MCF 10A (cell line): ENCODE measurements around the gene ATP13A1. TPM values are rescaled to one million over a fixed set of nuclear protein-coding genes. Genes with fewer than 3 reads are reported as not detected.
"Not testable (repeated sequence)": the region's sequence is repeated elsewhere in the genome, so short reads cannot be mapped to it uniquely, and the experiment has no call there.

Source experiments
- BruUV-seq: library from RNA; stranded (reverse); fragments of 400-500 nt; replicated peaks from 2 replicates; lab custom pipeline; 2021; lab: Mats Ljungman, UMichigan
- CTCF ChIA-PET: fragments of 300-600 bp; sonication (Branson Sonifier 250); formaldehyde crosslinking; extraction: SDS; loops from one replicate; lab custom pipeline; 2021; ENCODE audit warnings: antibody characterized with exemption, inconsistent platforms; lab: Yijun Ruan, JAX
- POLR2A ChIA-PET: fragments of 300-600, 350-650 bp; sonication (Branson Sonifier 250); formaldehyde crosslinking; extraction: SDS; loops from one replicate; lab custom pipeline; 2020; ENCODE audit warnings: antibody characterized with exemption, inconsistent platforms; lab: Yijun Ruan, JAX
- DNase-seq: peaks from one replicate; pipeline ENCODE4 v3.0.0-alpha.2; 2018; ENCODE audit not compliant: unreplicated experiment
- H3K27ac Mint-ChIP-seq: one replicate; pipeline ENCODE4 v1.8.0; 2022; ENCODE audit warnings: mild to moderate bottlenecking, low read depth, mixed read lengths; ENCODE audit not compliant: unreplicated experiment
- H3K27me3 Mint-ChIP-seq: one replicate; pipeline ENCODE4 v1.8.0; 2022; ENCODE audit warnings: mixed read lengths; ENCODE audit not compliant: insufficient read depth, unreplicated experiment
- H3K36me3 Mint-ChIP-seq: one replicate; pipeline ENCODE4 v1.8.0; 2022; ENCODE audit warnings: mild to moderate bottlenecking, moderate library complexity, mixed read lengths; ENCODE audit not compliant: insufficient read depth, unreplicated experiment
- H3K4me1 Mint-ChIP-seq: one replicate; pipeline ENCODE4 v1.8.0; 2022; ENCODE audit warnings: mixed read lengths; ENCODE audit not compliant: insufficient read depth, unreplicated experiment
- H3K4me3 Mint-ChIP-seq: one replicate; pipeline ENCODE4 v1.8.0; 2022; ENCODE audit warnings: mild to moderate bottlenecking, moderate library complexity, mixed read lengths; ENCODE audit not compliant: unreplicated experiment
- H3K9me3 Mint-ChIP-seq: one replicate; pipeline ENCODE4 v1.8.0; 2022; ENCODE audit warnings: mixed read lengths; ENCODE audit not compliant: unreplicated experiment
- CTCF ChIP-seq: fragments of 200-600 bp; IDR thresholded peaks from one replicate; pipeline ENCODE4 v1.8.0; 2022; ENCODE audit warnings: antibody characterized with exemption, mild to moderate bottlenecking; ENCODE audit not compliant: unreplicated experiment
- intact Hi-C: fragments of 100-400 bp; cut with micrococcal nuclease; formaldehyde crosslinking; loops from 2 replicates; pipeline ENCODE4 v1.14.1; 2022
- total RNA-seq: library from RNA; stranded (reverse); gene quantifications from 2 replicates; pipeline ENCODE4 v1.2.3, GENCODE V29; 2022

The ATP13A1 gene
- total RNA-seq, 1 experiment from 2014 or later, result 63.9 TPM

- H3K27ac Mint-ChIP-seq, result no peak overlapping the region
- peaks cover 70% of the 10 kb centered on the region for H3K36me3 Mint-ChIP-seq
- peaks cover 8% of the 10 kb centered on the region for H3K9me3 Mint-ChIP-seq
- CTCF ChIA-PET, result interaction anchor here (0.6 kb wide), 2 partner anchors 82 to 536 kb away, joined by 3 read pairs; partner anchors contain the start of gene LPAR2
- no peaks in the 10 kb centered on the region for H3K4me1 Mint-ChIP-seq
- TSS peak; percentile 11 for BruUV-seq
- intact Hi-C loops, result no loop called here
- no peaks in the 10 kb centered on the region for H3K27me3 Mint-ChIP-seq
- H3K4me3 Mint-ChIP-seq, result no peak overlapping the region
- DNase-seq, result no peak
- TF ChIP-seq CTCF, result no peak
- POLR2A ChIA-PET, result no interaction called here
Observed at GRCh38 chr19:19710506-19710905, 47.0 kb upstream of the ATP13A1 start.

GRCh38 chr19:19704836-19705235, 41.4 kb upstream of the ATP13A1 start:
- no peak for DNase-seq
- no TSS peak for BruUV-seq
- no peak for TF ChIP-seq CTCF
- no peak overlapping the region for H3K27ac Mint-ChIP-seq
- no peak overlapping the region for H3K4me3 Mint-ChIP-seq
- no peaks in the 10 kb centered on the region for H3K27me3 Mint-ChIP-seq
- ChIA-PET POLR2A (interaction anchor here (0.8 kb wide), 1 partner anchor 28 kb away, joined by 3 read pairs; no protein-coding TSS in a partner anchor), CTCF (interaction anchor here (0.6 kb wide), 1 partner anchor 13 kb away, joined by 3 read pairs; no protein-coding TSS in a partner anchor)
- H3K36me3 Mint-ChIP-seq, result peaks cover 27% of the 10 kb centered on the region
- H3K4me1 Mint-ChIP-seq, result no peaks in the 10 kb centered on the region
- intact Hi-C loops, result no loop called here
- H3K9me3 Mint-ChIP-seq, result peaks cover 4% of the 10 kb centered on the region

GRCh38 chr19:19700493-19700892, 37.0 kb upstream of the ATP13A1 start:
- H3K27me3 Mint-ChIP-seq, H3K4me1 Mint-ChIP-seq, DNase-seq, CTCF ChIA-PET, H3K36me3 Mint-ChIP-seq, H3K4me3 Mint-ChIP-seq, intact Hi-C loops, H3K9me3 Mint-ChIP-seq, H3K27ac Mint-ChIP-seq, BruUV-seq: not testable (repeated sequence)
- POLR2A ChIA-PET, result interaction anchor here (0.5 kb wide), 1 partner anchor 56 kb away, joined by 3 read pairs; no protein-coding TSS in a partner anchor

GRCh38 chr19:19697589-19697988, 34.1 kb upstream of the ATP13A1 start:
- H3K4me1 Mint-ChIP-seq, result no peaks in the 10 kb centered on the region
- BruUV-seq, result no TSS peak
- no peaks in the 10 kb centered on the region for H3K27me3 Mint-ChIP-seq
- intact Hi-C loops, result no loop called here
- H3K36me3 Mint-ChIP-seq, result no peaks in the 10 kb centered on the region
- no peaks in the 10 kb centered on the region for H3K9me3 Mint-ChIP-seq
- no peak for TF ChIP-seq CTCF
- no peak for DNase-seq
- no peak overlapping the region for H3K4me3 Mint-ChIP-seq
- no peak overlapping the region for H3K27ac Mint-ChIP-seq
- POLR2A ChIA-PET, result no interaction called here
- CTCF ChIA-PET, result no interaction called here

GRCh38 chr19:19696386-19696785, 32.9 kb upstream of the ATP13A1 start:
- POLR2A ChIA-PET, result no interaction called here
- Mint-ChIP-seq H3K9me3 (no peaks in the 10 kb centered on the region), H3K4me1 (no peaks in the 10 kb centered on the region), H3K27me3 (no peaks in the 10 kb centered on the region), H3K4me3 (no peak overlapping the region), H3K27ac (no peak overlapping the region), H3K36me3 (no peaks in the 10 kb centered on the region)
- DNase-seq, result no peak
- intact Hi-C loops, result no loop called here
- TF ChIP-seq CTCF, result no peak
- CTCF ChIA-PET, result no interaction called here
- no TSS peak for BruUV-seq
